Esophagus squamous epithelium (tissue), 5 donors: ENCODE data around the gene SHC2. TPM values are rescaled to one million over a fixed set of nuclear protein-coding genes. Genes with fewer than 3 reads are reported as not detected.

ENCODE experiments used
- DNase-seq: peaks from one replicate; lab custom pipeline; 2025; lab: John Stamatoyannopoulos, UW
- H3K27ac ChIP-seq, 4 donors: fragments of 200-600 bp; sonication (generic); one replicate each; pipeline ENCODE4 v1.5.1; 2016 to 2019; ENCODE audit warnings: mild to moderate bottlenecking in 1 of 4
- H3K27me3 ChIP-seq, 4 donors: fragments of 200-600 bp; sonication (generic); 1 replicate in 3 of 4; 2 replicates in 1 of 4; pipeline versions ENCODE4 v1.5.1 to v1.6.0; 2017 to 2021; ENCODE audit warnings: antibody characterized with exemption in 1 of 4
- H3K36me3 ChIP-seq, 3 donors: fragments of 200-600 bp; sonication (generic); one replicate each; pipeline ENCODE4 v1.5.1; 2016 to 2019
- H3K4me1 ChIP-seq, 3 donors: fragments of 200-600 bp; sonication (generic); one replicate each; pipeline ENCODE4 v1.5.1; 2017 to 2019
- H3K4me3 ChIP-seq, 4 donors: fragments of 200-600 bp; sonication (generic); 1 replicate in 3 of 4; 2 replicates in 1 of 4; pipeline ENCODE4 v1.5.1; 2016 to 2019; ENCODE audit warnings: mild to moderate bottlenecking in 2 of 4, moderate library complexity in 1 of 4
- H3K9me3 ChIP-seq, 3 donors: fragments of 200-600 bp; sonication (generic); one replicate each; pipeline ENCODE4 v1.5.1; 2016 to 2019
- CTCF ChIP-seq, 6 experiments: fragments of 450-650 bp in 4 of 6; fragments of 200-600 bp in 2 of 6; sonication (generic) in 2 of 6; IDR thresholded peaks; one replicate each; pipeline ENCODE4 v1.5.1; 2016 to 2019; ENCODE audit warnings: antibody characterized with exemption in 6 of 6, mild to moderate bottlenecking in 4 of 6, moderate library complexity in 4 of 6
- POLR2A ChIP-seq, 4 donors: fragments of 450-650 bp; IDR thresholded peaks; one replicate each; pipeline ENCODE4 v1.6.1; 2017; ENCODE audit warnings: antibody characterized with exemption in 4 of 4, mild to moderate bottlenecking in 4 of 4, moderate library complexity in 3 of 4
- WGBS, 2 donors: methylation state at CpG; one replicate each; pipeline ENCODE4 v1.1.5; 2018; 5-methylcytosine and 5-hydroxymethylcytosine counted together
- intact Hi-C: fragments of 100-400 bp; cut with DNase I; formaldehyde crosslinking; loops from one replicate; pipeline ENCODE4 v1.15.0; 2022
- total RNA-seq, 4 donors: library from RNA; depleted of rRNA; stranded (reverse); fragments of >200 nt; gene quantifications; one replicate each; pipeline ENCODE4 v1.1.0, GENCODE V29; 2016
- donor health status: DM: yes; HTN: yes; CAD: no.

SHC2 gene
- total RNA-seq, 4 donors from 2014 or later: 1.1 to 10.2 (median 4.7) TPM

GRCh38 chr19:491146-491741 lies 30.4 kb upstream of the SHC2 start:
- no peaks in the 10 kb centered on the region for H3K36me3 ChIP-seq
- intact Hi-C loops: no loop called here
- WGBS, 2 donors: 86 to 95% methylated on average over 11 to 19 of the region's 32 CpGs
- H3K27ac ChIP-seq: no peak overlapping the region
- peaks cover 7 to 40% (median 7%) of the 10 kb centered on the region in 3 donors for H3K4me1 ChIP-seq
- TF ChIP-seq CTCF (IDR thresholded peaks at IDR 0.05) (no peak), POLR2A (IDR thresholded peaks at IDR 0.05) (no peak)
- H3K9me3 ChIP-seq: no peaks in the 10 kb centered on the region
- H3K27me3 ChIP-seq: peaks cover 0 to 34% (median 4%) of the 10 kb centered on the region in 4 donors
- H3K4me3 ChIP-seq: no peak overlapping the region
- no peak for DNase-seq

- Histone ChIP-seq H3K4me1 (peaks cover 6 to 39% (median 8%) of the 10 kb centered on the region in 3 donors), H3K27ac (peak overlapping the region; percentile 84 to 93 (median 92)), H3K4me3 (peak overlapping the region; percentile 72 to 81 (median 72)), H3K36me3 (no peaks in the 10 kb centered on the region), H3K27me3 (peaks cover 0 to 34% (median 0%) of the 10 kb centered on the region in 4 donors), H3K9me3 (no peaks in the 10 kb centered on the region)
- WGBS, 2 donors: 31 to 70% methylated on average over 7 to 19 of the region's 61 CpGs
- TF ChIP-seq CTCF (IDR thresholded peaks at IDR 0.05): peak in 1 of 6 experiments; percentile 6
- no peak for TF ChIP-seq POLR2A (IDR thresholded peaks at IDR 0.05)
- intact Hi-C loops: no loop called here
- no peak for DNase-seq
Measured at GRCh38 chr19:489418-490196, 28.8 kb upstream of the SHC2 start.

- TF ChIP-seq POLR2A (IDR thresholded peaks at IDR 0.05): peak in 3 of 4 donors; percentile 82 to 89 (median 86)
- peak in 3 of 6 experiments; percentile 19 to 62 (median 22) for TF ChIP-seq CTCF (IDR thresholded peaks at IDR 0.05)
- H3K27me3 ChIP-seq: peaks cover 0 to 34% (median 0%) of the 10 kb centered on the region in 4 donors
- WGBS, 2 donors: 0% methylated on average over 1 of the region's 114 CpGs; no CpG with 5 or more reads in 1 of the 2 donors
- H3K27ac ChIP-seq: peak overlapping the region; percentile 84 to 93 (median 92)
- peak; percentile 74 for DNase-seq
- peaks cover 6 to 33% (median 8%) of the 10 kb centered on the region in 3 donors for H3K4me1 ChIP-seq
- H3K4me3 ChIP-seq: peak overlapping the region; percentile 72 to 81 (median 72)
- H3K9me3 ChIP-seq: no peaks in the 10 kb centered on the region
- no peaks in the 10 kb centered on the region for H3K36me3 ChIP-seq
- intact Hi-C loops: no loop called here
Measured at GRCh38 chr19:488505-489417, 27.9 kb upstream of the SHC2 start.

- intact Hi-C loops: no loop called here
- Histone ChIP-seq H3K36me3 (no peaks in the 10 kb centered on the region), H3K27ac (peak overlapping the region in 1 of 4 donors; percentile 39), H3K4me3 (no peak overlapping the region), H3K27me3 (peaks cover 0 to 40% (median 0%) of the 10 kb centered on the region in 4 donors), H3K4me1 (peaks cover 6 to 33% (median 8%) of the 10 kb centered on the region in 3 donors), H3K9me3 (no peaks in the 10 kb centered on the region)
- DNase-seq: no peak
- 28 to 40% methylated on average over 3 to 6 of the region's 23 CpGs for WGBS, 2 donors
- TF ChIP-seq POLR2A (IDR thresholded peaks at IDR 0.05): peak in 1 of 4 donors; percentile 16
- TF ChIP-seq CTCF (IDR thresholded peaks at IDR 0.05): no peak
Measured at GRCh38 chr19:485583-486236, 24.9 kb upstream of the SHC2 start.
